Measurements from ENCODE around the gene TMEM253.

The TMEM253 gene

GRCh38 chr14:21090940-21091663 lies 9.8 kb upstream of the TMEM253 start:
- no peak for FAIRE-seq
- DNase-seq (ENCODE audit: insufficient read length, low spot score), result no peak
- TF ChIP-seq POLR2A (IDR thresholded peaks at IDR 0.05; ENCODE audit: low read depth, low read length), result no peak

GRCh38 chr14:21091821-21092272 lies 9.0 kb upstream of the TMEM253 start:
- no peak for DNase-seq (ENCODE audit: insufficient read length, low spot score)

GRCh38 chr14:21092273-21093011 lies 8.4 kb upstream of the TMEM253 start:
- TF ChIP-seq POLR2A (IDR thresholded peaks at IDR 0.05; ENCODE audit: low read depth, low read length), result no peak
- DNase-seq (ENCODE audit: insufficient read length, low spot score), result peak; percentile 71
- no peak for FAIRE-seq

More at GRCh38 chr14:21091821-21092272, 9.0 kb upstream of the TMEM253 start:
- FAIRE-seq, result no peak
- no peak for TF ChIP-seq POLR2A (IDR thresholded peaks at IDR 0.05; ENCODE audit: low read depth, low read length)

- FAIRE-seq, result no peak
- no peak for DNase-seq (ENCODE audit: insufficient read length, low spot score)
- TF ChIP-seq POLR2A (IDR thresholded peaks at IDR 0.05; ENCODE audit: low read depth, low read length), result no peak
Observed at GRCh38 chr14:21093018-21093417, 7.8 kb upstream of the TMEM253 start.

- DNase-seq (ENCODE audit: insufficient read length, low spot score) (no peak), FAIRE-seq (no peak)
- TF ChIP-seq POLR2A (IDR thresholded peaks at IDR 0.05; ENCODE audit: low read depth, low read length), result no peak
Observed at GRCh38 chr14:21093769-21094681, 6.8 kb upstream of the TMEM253 start.

- no peak for TF ChIP-seq POLR2A (IDR thresholded peaks at IDR 0.05; ENCODE audit: low read depth, low read length)
- DNase-seq (ENCODE audit: insufficient read length, low spot score) (no peak), FAIRE-seq (no peak)
Observed at GRCh38 chr14:21095430-21096205, 5.2 kb upstream of the TMEM253 start.

GRCh38 chr14:21096438-21096837 lies 4.4 kb upstream of the TMEM253 start:
- no peak for TF ChIP-seq POLR2A (IDR thresholded peaks at IDR 0.05; ENCODE audit: low read depth, low read length)
- FAIRE-seq (no peak), DNase-seq (ENCODE audit: insufficient read length, low spot score) (no peak)

- no peak for TF ChIP-seq POLR2A (IDR thresholded peaks at IDR 0.05; ENCODE audit: low read depth, low read length)
- FAIRE-seq (no peak), DNase-seq (ENCODE audit: insufficient read length, low spot score) (no peak)
Observed at GRCh38 chr14:21096978-21097635, 3.8 kb upstream of the TMEM253 start.

- no peak for TF ChIP-seq POLR2A (IDR thresholded peaks at IDR 0.05; ENCODE audit: low read depth, low read length)
- no peak for FAIRE-seq
Observed at GRCh38 chr14:21097636-21098075, 3.2 kb upstream of the TMEM253 start.

GRCh38 chr14:21098076-21098891 lies 2.6 kb upstream of the TMEM253 start, which contains the start of gene ZNF219:
TSS of gene ZNF219 (minus strand) at chr14:21098655. CDS start at chr14:21093591, 5,064 bp downstream.
- TF ChIP-seq POLR2A (IDR thresholded peaks at IDR 0.05; ENCODE audit: low read depth, low read length), result no peak
- peak; percentile 45 for FAIRE-seq
- no peak for DNase-seq (ENCODE audit: insufficient read length, low spot score)

More at GRCh38 chr14:21097636-21098075, 3.2 kb upstream of the TMEM253 start:
- no peak for DNase-seq (ENCODE audit: insufficient read length, low spot score)

- no peak for DNase-seq (ENCODE audit: insufficient read length, low spot score)
- no peak for TF ChIP-seq POLR2A (IDR thresholded peaks at IDR 0.05; ENCODE audit: low read depth, low read length)
- no peak for FAIRE-seq
Observed at GRCh38 chr14:21098892-21099595, 1.8 kb upstream of the TMEM253 start.

All from H54 (cell line).